ENCODE data around the gene ARPC5L. TPM values are rescaled to one million over a fixed set of nuclear protein-coding genes. Genes with fewer than 3 reads are reported as not detected.

The ARPC5L gene
- total and polyA plus RNA-seq, 12 donors, result 26.6 to 74.9 (median 39.9) TPM

Other genes starting within 250 kb of the ARPC5L start
- 1 to 10 TPM in 8 of 10 donors, under 1 TPM in 2; 0.78 to 2.0 (median 1.2) TPM for gene NR6A1, start 90.8 kb upstream of the ARPC5L start, total RNA-seq
- 1 to 10 TPM in 1 of 2 donors, under 1 TPM in 1; 0.29 to 1.0 TPM for gene NR6A1, start 90.8 kb upstream of the ARPC5L start, polyA plus RNA-seq
- gene OLFML2A, start 85.0 kb upstream of the ARPC5L start, total RNA-seq, result 10 to 100 TPM; 21.9 to 51.2 (median 32.5) TPM
- gene OLFML2A, start 85.0 kb upstream of the ARPC5L start, polyA plus RNA-seq, result 1 to 10 TPM; 5.9 to 9.3 TPM
- under 1 TPM in 1 of 10 donors, not detected in 9; 0.22 TPM for gene WDR38, start 8.7 kb upstream of the ARPC5L start, total RNA-seq
- under 1 TPM in 1 of 2 donors, not detected in 1; 0.04 TPM for gene WDR38, start 8.7 kb upstream of the ARPC5L start, polyA plus RNA-seq
- gene RPL35, start 173 bp upstream of the ARPC5L start, total RNA-seq, result 100 to 1,000 TPM; 598 to 885 (median 678) TPM
- 1,000 to 10,000 TPM; 3,237 to 3,743 TPM for gene RPL35, start 173 bp upstream of the ARPC5L start, polyA plus RNA-seq
- 10 to 100 TPM; 15.6 to 26.0 (median 19.2) TPM for gene GOLGA1, start 79.0 kb downstream of the ARPC5L start, total RNA-seq
- gene GOLGA1, start 79.0 kb downstream of the ARPC5L start, polyA plus RNA-seq, result 1 to 10 TPM; 6.8 to 7.8 TPM